GM21737 (cell line): ENCODE measurements around the gene MYLK.
"Not testable (repeated sequence)": the region's sequence is repeated elsewhere in the genome, so short reads cannot be mapped to it uniquely, and the experiment has no call there.

ENCODE experiments used
- ATAC-seq: cut with Tn5 transposase; IDR thresholded peaks from one replicate; pipeline ENCODE4 v1.9.1; 2021; ENCODE audit warnings: mild to moderate bottlenecking, moderate library complexity; ENCODE audit not compliant: unreplicated experiment

The MYLK gene

DNA sequence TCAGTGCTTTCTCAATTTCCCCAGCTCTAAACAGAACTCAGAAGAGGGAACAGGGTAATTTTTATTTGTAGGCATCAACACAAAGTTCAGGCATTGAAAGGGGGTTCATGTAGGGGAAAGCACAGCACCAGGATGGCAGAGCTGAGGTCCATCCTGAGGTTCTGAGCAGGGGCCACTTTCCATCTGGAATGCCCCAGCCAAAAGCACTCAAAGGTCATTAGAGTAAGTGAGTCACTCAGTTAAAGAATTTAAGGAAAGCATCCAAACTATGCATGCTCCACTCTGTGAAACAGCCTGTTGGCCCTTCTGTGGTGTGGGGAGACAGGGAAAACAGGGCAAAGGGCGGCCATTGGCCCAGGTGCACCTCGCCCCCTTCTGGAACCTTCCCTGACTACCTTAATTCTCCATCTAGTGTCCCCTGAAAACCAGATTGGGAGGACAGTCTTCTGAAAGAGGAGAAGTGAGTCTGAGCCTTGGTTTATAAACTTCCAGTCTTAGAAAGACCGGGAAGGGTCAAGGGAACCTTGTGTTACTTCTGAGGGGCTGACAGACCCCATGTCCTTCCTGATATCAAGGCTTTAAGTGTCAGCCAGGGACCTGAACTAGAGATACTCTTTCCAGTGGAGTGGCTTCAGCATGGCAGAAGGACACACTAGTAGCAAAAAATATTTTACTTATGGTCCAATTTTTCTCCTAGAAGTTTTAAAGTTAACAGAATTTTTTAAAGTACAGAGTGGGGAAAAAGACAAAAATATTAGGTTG is 133.3 kb downstream of the MYLK start:
- no peak for ATAC-seq

DNA sequence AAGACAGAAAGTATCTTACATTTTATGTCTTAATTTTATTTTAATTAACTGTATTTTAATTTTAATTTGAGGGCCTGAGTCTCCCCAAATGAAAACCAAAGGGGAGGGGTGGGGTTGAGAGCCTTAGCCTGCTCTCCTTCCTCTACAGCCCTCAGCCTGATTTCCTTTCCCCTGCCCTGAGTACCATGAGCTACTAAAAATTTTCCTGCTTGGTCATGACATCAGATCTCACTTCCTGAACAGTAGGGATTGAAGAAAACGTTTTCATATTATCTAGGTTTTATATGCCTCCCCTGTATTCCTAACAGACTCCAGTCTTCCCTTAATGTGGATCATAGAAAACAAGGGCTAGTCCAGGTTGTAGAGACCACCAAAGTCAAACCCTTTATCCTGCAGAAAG is 133.9 kb downstream of the MYLK start:
- ATAC-seq = no peak

DNA sequence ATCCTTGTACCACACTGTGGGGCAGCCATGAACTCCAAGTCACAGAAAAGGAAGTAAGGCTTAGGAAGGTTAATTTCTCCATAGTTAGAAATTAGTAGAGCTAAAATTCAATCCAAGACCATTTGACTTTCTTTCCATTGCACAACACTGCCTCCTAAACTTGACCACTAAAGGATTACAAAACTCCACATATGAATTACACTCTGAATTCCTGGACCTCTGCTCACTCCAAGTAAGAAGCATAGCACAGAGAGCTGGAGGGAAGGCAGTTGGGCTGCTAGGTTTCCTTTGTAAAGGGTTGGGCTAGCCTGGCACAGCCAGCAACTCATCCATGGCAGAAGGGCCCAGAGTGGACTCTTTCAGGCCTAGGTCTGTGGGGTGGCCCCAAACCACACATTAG is 134.4 kb downstream of the MYLK start:
- no peak for ATAC-seq

DNA sequence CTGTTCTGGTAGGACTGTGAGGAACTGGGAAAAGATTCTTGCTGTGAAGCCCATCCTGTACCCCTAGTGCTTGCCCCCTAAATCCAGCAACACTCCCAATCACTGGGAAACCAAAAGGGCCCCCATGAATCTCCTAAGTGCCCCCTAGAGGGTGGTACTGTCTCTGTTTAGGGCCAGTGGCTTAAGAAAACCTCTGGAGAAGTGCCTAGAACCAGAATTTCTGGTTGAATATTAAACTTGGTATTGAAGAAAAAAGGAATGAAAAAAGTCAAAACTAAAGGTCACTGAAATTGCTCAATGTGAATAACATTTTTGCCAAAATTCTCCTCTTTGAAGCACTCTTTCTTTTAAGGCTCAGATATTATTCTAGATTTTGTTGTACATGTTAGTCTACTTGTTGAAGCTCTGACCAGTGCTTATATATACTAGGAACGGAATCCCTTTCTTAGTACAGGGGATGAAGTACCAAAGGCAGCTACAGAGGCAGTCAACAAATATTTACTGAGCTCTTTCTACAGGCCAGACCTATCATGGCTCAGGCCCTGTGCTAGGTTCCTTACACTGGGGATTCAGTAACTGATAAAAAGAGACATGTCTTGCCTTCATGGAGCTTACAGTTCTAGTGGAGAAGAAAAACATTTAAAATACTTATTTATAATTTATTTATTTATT is 138.8 kb downstream of the MYLK start:
- no peak for ATAC-seq

DNA sequence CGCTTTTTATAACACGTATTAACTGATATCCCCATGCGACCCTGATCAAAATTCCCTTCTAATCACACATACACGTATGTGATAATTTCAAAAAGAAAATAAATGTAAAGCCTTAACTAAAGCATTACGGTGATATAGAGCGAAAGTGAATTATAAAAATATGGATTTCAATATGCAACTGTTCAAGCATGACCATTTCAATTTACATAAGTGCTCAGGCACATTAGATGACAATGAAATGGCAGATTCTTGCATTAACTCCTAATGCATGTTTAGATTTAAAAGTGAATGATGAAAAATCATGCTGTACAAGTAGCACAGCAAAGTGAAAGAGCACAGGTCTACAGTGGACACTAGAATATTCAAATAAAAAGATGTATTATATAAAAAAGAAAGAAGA is 140.1 kb downstream of the MYLK start:
- ATAC-seq = no peak

DNA sequence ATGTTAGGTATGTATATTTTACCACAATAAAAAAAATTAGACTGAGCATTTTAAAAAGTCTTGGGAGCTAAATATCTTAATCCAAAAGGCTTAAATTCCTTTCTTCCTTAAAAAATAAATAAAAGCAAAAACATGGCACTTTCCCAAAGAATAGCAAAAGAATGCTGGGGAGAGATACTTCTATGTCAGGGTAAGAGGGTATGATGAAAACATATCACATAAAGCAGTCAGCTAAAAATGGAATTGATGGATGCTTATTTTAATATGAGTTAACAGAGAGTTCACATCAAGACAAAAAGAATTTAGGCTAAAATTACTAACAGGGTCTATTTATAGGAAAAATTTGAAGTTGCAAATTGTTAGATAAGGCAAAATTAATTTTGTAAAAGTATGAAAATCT is 141.0 kb downstream of the MYLK start:
- ATAC-seq = no peak

DNA sequence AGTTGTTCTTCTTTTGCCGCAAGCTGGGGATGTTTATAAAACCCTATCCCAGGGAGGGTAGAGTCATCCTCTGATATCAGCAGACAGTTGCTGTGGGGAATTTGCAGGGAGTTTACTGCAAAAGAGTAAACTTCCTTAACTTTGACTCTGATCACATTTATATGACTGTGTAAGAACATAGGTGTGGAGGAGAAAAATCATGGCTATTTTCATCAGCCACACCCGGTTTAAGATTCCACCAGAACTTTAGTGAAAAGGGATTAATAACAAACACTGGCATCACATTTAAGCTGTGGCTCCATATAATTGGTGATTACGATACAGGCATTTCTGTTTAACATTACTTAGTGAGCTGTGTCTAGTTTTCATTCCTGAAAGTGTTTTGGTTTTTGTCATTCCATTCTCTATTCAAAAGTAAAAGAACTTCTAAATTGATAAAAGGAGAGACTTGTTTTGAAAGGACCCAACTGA is 143.1 kb downstream of the MYLK start:
- no peak for ATAC-seq

DNA sequence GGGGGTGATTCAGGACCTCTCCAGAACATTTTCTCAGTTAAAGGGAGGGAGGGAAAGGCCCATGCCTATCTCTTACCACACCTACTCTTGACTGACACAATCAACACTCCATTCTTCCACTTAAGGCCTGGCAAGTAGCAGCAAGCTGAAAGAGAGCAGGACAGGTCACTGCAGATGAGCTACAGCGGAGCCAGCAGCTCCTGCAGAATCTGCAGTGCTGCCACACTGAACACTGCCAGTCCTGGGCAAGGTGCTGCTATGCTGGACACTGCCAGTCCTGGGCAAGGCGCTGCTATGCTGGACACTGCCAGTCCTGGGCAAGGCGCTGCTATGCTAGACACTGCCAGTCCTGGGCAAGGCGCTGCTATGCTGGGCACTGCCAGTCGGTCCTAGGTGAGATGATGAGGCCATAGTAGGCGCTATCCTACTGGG is 143.7 kb downstream of the MYLK start:
- ATAC-seq = no peak

DNA sequence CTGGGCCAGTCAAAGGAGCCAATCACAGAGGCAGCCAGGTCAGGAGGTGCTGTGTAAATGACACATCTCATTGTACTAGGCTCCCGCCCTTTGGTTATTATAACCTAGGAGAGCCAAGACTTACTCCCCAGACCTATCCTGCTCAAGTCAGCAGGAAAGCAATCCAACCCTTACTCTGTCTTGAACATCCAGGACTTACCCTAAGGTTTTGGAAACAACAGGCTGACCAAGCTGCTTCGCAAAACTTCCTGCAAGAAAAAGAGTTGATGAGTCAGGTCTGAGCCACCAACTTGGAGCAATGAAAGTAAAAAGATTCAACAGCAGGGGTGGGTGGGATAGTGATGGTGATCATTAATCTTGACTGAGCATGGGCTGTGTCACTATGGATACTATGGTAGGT is 144.4 kb downstream of the MYLK start:
- ATAC-seq = no peak

DNA sequence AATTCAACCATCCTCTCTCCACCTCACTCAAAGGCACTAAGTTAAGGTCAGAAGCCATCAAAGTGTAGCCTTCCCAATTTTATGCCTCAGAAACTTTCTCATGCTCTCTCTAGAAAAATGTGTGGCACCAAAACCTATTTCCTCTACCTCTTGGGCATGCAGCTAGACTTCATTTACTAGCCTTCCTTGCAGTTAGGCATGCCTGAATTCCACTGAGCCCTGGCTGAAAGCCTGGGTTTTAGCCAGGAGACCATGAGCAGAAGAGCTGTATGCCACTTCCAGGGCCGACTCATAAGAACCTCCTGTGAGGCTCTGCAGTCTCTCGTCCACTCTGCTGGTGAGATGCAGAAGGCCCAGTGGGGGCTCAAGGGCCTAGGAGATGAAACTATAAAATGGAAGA is 145.0 kb downstream of the MYLK start:
- no peak for ATAC-seq

DNA sequence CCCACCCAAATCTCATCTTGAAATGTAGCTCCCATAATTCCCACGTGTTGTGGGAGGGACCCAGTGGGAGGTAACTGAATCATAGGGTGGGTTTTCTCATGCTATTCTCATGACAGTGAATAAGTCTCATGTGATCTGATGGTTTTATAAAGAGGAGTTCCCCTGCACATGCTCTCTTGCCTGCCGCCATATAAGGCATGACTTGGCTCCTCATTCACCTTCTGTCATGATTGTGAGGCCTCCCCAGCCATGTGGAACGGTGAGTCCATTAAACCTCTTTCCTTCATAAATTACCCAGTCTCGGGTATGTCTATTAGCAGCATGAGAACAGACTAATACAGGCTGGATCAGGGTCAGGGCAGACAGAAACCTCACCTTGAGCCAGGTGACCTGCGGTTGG is 145.6 kb downstream of the MYLK start:
- not testable (repeated sequence) for ATAC-seq

DNA sequence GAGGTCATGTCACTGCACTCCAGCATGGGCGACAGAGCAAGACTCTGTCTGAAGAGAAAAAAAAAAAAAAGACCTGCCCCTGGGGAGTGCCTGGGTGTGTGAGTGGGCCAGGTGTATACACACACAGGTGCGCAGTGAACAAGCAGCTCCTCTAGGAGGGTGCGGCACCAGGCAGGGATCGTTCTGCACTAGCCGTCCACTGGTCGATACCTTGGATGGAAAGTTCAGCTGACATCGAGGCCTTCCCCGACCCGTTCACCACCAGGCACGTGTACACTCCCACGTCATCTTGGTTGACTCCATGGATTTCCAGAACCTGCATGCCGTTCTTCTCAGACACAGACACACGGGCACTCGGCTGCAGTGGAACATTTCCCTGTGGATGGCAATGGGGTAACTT is 147.0 kb downstream of the MYLK start:
- no peak for ATAC-seq

DNA sequence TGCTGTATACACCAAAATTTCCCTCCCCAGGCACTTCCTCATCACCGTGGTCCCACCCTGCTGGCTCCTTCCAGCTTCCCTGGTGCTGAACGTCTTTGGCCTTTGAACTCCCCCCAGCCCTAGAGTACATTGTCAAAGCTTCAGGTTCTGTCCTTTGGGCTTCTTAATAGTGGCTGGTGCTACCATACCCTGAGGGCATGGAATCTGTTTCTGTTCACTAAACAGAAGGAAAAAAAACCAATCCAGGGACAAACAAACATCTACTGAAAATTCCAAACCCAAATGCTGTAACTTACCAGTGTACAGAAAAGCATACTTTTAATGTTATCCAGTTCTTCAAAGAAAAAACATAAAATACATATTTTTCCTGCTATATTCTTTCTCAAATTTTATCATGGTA is 148.7 kb downstream of the MYLK start:
- no peak for ATAC-seq

DNA sequence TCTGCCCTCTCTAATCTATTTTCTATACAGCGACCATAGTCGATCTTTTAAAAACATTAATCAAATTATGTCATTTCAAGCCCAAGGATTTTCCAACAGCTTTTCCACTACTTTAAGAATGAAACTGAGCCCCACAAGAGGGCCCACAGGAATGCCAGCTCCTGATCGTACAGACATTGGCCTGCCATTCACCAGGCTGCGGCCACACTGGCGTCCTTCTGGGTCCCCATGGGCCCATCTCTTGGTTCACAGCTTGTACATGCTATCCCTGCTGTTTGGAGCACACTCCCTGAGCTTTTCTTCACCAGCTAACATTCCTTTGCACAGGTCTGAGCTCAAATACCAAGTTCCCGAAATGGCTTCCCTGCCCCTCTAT is 149.6 kb downstream of the MYLK start:
- no peak for ATAC-seq

DNA sequence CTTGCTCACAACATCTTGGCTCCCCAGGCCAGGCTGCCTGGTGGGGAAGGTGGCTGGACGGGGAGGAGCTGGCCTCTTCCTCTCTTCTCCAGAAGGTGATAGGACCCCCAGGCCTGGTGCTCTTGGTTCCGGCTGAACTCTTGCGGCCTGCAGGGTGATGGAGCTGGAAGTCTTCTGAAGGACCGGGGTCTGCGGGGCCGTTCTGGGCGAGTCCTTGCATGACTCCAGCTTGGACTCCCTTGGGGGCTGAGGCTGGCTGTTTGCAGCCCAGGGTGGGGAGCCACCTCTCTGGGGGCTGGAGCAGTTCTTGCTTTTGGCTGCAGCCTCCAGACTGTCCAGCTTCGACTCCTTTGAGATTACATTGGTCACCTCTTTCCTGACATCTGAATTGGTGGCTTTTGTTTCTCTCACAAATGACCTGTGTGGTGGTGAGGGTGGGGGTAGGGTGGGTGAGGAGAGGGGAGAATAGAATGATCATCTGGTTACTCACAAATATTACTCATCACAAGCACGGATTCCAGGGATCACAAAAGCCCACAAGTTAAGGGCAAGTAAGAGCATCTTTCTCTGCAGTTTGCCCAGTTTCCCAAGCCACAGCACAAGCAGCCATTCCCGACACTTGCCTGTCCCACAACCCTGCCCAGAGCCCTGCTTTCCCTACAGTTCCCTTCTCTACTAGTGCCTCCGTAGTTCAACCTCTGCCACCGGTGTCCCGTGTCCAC is 150.2 kb downstream of the MYLK start:
- no peak for ATAC-seq

DNA sequence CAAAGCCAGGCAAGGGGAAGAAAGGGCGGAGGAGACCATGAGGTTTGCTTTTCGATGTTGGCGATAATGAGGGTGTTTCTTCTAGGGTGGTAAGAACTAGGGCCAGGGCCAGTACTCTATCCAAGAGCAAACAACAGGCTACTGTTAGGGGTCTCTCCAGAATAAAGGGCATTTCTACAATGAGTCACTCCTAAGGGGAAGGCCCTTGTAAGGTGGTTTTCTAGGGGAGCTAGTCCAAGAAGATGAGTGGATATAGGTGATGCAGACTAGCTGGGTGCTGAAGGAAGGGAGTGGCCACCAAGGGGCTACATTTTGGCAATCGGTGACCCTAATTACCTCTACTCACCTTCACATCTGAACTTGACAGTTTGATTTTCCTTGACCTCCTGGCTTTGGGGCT is 150.8 kb downstream of the MYLK start:
- ATAC-seq = no peak

DNA sequence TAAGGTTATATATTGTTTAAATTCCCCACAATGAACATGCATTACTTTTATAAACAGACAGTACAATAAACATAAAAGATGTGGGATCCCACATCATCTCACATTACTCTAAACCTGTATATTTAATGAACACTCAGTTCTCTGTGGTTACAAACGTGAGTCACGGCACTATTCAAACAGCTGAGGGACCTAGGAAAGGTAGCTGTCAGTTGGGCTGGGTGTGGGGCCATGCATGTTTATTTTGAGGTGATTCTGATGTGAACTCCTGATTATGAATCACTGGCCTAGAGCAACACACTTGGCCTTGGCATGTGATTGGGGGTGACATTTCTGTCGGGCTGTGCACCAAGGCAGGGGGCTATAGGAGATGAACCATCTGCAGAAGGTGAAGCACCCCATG is 151.7 kb downstream of the MYLK start:
- ATAC-seq = no peak

DNA sequence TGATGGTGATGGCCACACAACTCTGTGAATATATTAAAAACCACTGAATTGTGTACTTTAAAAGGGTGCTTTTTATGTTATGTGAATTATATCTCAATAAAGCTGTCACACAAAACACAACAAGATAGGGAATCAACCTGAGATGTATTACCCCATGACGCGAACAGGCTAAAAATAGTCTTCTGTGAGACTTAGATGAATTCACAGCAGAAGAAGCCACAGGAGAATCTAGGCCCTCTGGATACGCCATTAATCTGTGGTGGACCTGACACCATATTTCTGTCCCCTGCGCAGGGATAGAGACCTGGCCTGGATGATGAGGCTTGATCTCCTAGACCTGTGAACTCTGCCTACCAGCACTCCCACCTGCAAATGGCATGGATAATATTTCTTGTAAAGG is 153.3 kb downstream of the MYLK start:
- ATAC-seq = no peak

DNA sequence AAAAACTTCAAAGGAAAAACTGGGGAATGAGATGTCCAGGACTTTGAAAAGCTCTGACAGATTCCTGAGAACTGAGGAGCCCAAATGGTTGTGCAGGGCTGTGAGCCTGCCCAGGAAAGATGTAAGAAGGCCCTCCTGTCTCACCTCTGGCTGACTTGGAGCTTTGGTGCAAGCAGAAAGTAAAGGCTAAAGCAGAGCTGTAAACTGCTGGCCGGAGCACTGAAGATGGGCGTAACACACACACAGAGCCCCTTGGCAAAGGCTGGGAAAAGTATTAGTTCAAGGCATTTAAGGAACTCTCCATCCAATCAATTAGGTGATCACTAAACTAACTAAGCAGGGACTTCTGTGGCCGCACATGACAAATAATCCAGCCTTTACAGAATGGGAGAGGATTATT is 155.1 kb downstream of the MYLK start:
- no peak for ATAC-seq

DNA sequence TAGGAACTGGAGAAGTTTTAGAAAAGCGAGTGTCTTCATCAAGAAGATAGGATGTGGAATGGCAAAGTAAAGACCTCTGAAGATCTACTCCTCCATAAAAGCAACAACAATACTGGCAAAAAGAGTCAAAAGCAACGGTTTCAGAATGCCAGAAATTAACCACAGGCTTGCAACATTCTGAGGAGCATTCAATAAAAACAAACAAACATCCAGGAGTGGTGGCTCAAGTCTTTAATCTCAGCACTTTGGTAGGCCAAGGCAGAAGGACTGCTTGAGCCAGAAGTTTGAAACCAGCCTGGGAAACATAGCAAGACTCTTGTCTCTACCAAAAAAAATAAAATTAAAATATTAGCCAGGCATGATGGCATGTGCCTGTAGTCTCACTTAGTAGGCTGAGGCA is 156.1 kb downstream of the MYLK start:
- ATAC-seq = no peak

DNA sequence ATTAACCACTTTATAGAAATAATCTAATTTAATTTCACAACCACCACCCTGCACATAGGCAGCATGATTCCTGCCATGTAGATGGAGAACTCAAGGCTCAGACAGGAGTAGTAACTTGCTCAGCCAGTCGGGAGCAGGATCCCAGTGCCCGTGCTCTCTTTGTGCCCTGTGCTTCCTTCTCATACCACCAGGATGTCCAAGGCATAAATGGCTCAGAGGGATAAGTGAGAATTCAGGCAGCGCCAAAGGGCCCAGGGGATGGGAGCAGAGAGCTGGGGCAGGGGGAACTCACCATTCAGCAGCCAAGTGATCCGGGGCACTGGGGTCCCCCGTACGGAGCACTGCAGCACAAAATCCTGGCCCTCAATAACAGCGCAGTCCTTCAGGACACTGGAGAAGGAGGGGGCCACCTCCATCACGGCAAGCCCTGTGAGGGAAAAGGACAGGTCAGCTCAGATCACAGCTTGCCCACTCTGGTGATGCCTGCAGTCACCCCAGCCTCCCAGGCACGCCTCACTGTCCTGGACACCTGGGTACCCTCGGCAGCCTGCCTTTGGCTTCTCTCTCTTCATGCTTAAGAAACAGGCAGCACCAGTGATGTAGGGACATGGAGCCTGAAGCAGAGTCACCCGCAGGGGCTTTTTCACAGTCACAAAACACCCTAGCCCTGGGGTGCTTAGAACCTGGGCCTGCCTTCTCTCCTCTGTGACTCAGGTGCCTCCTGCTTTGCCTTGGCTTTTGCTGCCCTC is 158.3 kb downstream of the MYLK start:
- ATAC-seq = no peak
